ENCODE measurements around the gene DCAF4.
"Not testable (repeated sequence)": the region's sequence is repeated elsewhere in the genome, so short reads cannot be mapped to it uniquely, and the experiment has no call there.

Gene DCAF4

DNA sequence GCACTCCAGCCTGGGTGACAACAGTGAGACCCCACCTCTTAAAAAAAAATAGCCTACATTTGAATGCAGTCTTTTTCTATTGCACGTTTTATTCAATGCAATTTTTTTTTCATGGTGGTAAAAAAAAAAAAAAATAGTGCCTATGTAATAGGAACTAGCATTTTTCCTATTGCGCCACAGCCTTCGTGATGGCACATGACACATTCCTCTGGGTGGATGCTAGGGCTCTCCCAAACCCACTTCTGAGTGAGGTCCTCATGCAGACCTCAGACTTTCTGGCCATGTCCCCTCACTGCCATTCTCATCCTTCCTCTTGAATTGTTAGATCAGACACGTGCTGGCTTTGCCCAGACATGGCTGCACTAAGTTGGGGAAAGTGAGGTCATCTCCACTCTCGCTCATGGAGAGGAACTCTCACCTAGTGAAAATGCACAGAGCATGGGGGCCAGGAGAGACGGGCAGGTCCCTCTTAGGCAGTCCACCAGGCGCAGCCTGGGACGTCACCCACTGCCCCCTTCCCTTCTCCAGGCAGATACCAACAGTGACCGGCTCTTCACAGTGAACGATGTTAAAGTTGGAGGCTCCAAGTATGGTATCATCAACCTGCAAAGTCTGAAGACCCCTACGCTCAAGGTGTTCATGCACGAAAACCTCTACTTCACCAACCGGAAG, 19.2 kb downstream of the DCAF4 start:
- no peak overlapping the region for H3K4me3 ChIP-seq (ENCODE audit: low read depth, low read length)
- TF ChIP-seq, protein P1, sequence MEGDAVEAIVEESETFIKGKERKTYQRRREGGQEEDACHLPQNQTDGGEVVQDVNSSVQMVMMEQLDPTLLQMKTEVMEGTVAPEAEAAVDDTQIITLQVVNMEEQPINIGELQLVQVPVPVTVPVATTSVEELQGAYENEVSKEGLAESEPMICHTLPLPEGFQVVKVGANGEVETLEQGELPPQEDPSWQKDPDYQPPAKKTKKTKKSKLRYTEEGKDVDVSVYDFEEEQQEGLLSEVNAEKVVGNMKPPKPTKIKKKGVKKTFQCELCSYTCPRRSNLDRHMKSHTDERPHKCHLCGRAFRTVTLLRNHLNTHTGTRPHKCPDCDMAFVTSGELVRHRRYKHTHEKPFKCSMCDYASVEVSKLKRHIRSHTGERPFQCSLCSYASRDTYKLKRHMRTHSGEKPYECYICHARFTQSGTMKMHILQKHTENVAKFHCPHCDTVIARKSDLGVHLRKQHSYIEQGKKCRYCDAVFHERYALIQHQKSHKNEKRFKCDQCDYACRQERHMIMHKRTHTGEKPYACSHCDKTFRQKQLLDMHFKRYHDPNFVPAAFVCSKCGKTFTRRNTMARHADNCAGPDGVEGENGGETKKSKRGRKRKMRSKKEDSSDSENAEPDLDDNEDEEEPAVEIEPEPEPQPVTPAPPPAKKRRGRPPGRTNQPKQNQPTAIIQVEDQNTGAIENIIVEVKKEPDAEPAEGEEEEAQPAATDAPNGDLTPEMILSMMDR (IDR thresholded peaks at IDR 0.05; ENCODE audit: low read depth, low read length) = no peak

DNA sequence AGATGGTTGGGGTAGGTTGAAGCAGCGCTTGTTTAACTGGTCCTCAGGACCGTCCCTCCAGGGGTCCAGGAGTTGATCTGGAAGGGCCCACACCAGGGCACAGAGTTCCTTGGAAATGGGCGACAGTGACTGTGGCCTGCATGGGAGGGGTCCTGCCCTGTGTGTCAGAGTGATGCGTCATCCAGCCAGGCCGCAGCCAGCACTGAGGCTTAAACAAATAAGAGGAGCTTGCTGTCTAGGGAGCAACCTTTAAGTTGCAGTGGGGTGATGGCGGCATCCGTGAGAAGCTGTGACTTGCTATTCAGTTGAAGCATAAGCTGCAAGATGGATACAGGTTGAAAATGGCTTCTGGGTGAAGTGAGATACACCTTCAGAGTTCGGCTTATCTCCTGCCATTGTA, 20.2 kb downstream of the DCAF4 start:
- TF ChIP-seq, protein P1 (IDR thresholded peaks at IDR 0.05; ENCODE audit: low read depth, low read length) = no peak
- no peak overlapping the region for H3K4me3 ChIP-seq (ENCODE audit: low read depth, low read length)

DNA sequence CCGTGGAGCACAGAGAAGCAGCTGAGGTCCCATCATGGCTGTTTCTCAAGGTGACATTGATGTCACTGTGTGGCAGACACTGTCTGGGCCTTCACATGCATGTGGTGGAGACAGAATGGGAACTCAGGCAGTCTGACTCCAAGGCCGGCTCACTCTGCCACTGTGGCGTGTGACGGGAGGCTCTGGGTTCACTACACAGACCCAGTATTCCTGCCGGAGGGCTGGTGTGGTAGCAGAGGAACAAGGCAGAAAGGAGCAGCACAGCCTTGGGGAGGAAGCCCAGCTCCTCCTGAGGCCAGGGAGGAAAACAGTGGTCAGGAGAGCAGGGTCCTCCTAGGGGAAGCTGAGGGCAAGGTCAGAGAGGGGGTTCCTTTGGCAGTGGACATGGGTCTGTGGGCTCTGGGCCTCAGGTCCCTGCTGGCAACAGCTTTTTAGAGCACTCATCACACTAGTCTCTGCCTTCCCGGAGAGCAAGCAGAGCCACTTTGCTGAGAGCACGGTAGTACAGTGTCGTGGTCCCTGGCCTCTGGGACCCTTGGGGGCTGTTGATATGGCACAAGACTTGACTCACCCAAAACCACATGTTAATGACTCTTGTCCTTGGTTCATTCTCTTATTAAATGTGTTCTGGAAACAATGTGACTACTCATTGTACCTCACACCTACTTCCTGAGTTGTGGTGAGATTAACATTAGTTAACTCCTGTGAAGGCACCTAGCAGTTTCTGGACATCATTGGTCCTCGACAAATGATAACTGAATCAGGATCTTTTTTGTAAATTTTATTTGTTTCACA, 21.3 kb downstream of the DCAF4 start:
- TF ChIP-seq, protein P1 (IDR thresholded peaks at IDR 0.05; ENCODE audit: low read depth, low read length) = no peak
- no peak overlapping the region for H3K4me3 ChIP-seq (ENCODE audit: low read depth, low read length)

DNA sequence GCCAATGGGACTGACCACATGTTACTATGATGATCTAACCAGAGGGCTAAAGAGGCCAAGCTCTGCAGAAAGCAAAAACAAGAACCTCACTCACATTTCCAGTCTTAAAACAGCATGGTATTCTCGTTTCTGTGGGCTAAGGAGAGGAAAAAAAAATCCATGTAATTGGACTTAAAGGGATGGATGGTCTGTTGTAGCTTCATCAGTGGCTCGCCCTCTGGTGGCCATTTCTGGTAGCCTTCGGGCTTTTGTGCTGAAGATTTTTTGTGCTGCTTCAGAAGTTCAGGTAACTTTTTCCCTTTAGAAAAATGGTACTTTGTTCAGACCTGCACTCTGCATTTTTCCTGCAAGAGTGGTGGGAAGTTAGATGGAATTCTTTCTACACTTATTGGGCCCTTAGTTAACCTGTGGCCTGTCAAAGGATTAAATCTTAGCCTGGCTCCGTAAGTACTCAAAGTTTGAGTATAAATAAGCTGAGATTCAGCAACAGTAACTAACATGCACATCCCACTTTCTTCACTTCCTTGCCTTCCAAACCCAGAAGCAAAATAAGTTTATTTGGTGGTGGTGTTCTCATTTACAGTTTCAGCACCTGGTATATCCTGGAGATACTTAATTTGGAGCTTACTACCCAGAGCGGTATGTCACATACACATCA, 22.3 kb downstream of the DCAF4 start:
- TF ChIP-seq, protein P1 (IDR thresholded peaks at IDR 0.05; ENCODE audit: low read depth, low read length) = peak; percentile 74
- no peak overlapping the region for H3K4me3 ChIP-seq (ENCODE audit: low read depth, low read length)

DNA sequence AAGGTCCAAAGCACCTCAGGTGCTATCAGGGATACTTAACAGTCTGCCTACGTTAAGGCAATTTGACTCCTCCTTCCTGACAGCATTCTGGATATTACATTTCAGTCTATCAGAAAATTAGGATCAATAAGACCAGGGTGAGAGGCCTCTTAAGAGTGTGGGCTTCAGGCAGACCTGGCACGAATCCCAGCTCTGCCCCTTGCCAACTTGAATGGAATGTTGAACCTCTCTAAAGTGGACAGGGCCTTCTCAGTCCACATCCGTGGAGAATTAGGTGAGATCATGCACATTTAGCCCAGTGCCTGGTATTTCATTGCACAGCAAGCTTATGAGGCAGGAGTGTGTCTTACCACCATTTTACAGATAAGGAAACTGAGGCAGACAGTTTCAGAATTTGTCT, 25.9 kb downstream of the DCAF4 start:
- H3K4me3 ChIP-seq (ENCODE audit: low read depth, low read length) = no peak overlapping the region
- TF ChIP-seq, protein P1 (IDR thresholded peaks at IDR 0.05; ENCODE audit: low read depth, low read length) = no peak

DNA sequence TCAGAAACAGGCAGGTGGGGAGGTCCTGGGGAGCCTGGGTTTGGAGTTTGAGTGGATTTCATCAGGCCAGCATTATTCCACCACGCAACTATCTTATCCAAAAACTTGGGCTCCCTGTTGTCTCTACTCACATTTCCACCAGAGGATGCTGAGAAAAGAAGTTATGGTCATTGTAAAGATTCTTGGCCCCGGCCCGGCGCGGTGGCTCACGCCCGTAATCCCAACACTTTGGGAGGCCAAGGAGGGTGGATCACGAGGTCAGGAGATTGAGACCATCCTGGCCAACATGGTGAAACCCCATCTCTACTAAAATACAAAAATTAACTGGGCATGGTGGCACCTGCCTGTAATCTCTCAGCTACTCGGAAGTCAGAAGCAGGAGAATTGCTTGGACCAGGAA, 30.5 kb downstream of the DCAF4 start:
- not testable (repeated sequence) for H3K4me3 ChIP-seq (ENCODE audit: low read depth, low read length)

DNA sequence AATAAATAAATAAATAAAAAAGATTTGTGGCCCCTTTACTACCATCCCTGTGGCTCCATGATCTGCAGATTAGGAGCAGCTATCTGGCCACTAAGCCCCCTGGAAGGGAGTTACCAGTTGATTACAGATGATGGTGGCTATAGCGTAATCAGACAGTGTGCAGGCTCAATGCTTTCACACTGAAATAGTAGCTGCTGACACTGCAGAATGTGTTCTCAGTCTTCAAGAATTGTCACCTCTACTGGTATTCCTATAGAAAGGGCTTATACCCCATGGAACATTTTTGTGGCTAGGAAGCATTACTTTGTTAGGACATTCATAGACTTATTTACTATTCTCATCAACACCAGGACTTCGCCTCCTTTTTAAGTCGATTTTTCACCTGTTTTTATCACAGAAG, 30.9 kb downstream of the DCAF4 start:
- TF ChIP-seq, protein P1 (IDR thresholded peaks at IDR 0.05; ENCODE audit: low read depth, low read length) = no peak
- H3K4me3 ChIP-seq (ENCODE audit: low read depth, low read length) = no peak overlapping the region
